Lower leg skin (tissue), 4 donors: ENCODE results near the gene ANKMY2. TPM values are rescaled to one million over a fixed set of nuclear protein-coding genes. Genes with fewer than 3 reads are reported as not detected.

Experiments used
- DNase-seq, 2 donors: peaks; one replicate each; pipeline ENCODE4 v3.0.0-alpha.2; 2019; ENCODE audit warnings: low spot score in 2 of 2
- H3K4me3 ChIP-seq: fragments of 200-600 bp; sonication (generic); 2 replicates; pipeline ENCODE4 v1.5.1; 2017; ENCODE audit warnings: mild to moderate bottlenecking, low read depth; ENCODE audit not compliant: poor library complexity, severe bottlenecking
- POLR2A ChIP-seq, 2 donors: fragments of 450-650 bp; IDR thresholded peaks; one replicate each; pipeline ENCODE4 v1.6.1; 2016 to 2017; ENCODE audit warnings: antibody characterized with exemption in 2 of 2, mild to moderate bottlenecking in 1 of 2, moderate library complexity in 1 of 2
- WGBS, 2 donors: methylation state at CpG; one replicate each; pipeline ENCODE4 v1.1.5; 2018; 5-methylcytosine and 5-hydroxymethylcytosine counted together
- intact Hi-C: fragments of 100-400 bp; cut with DNase I; formaldehyde crosslinking; loops from one replicate; pipeline ENCODE4 v1.15.0; 2023; ENCODE audit warnings: low total_unique reads
- total RNA-seq, 4 donors: library from RNA; depleted of rRNA; stranded (reverse); fragments of >200 nt; gene quantifications; one replicate each; pipeline ENCODE4 v1.1.0, GENCODE V29; 2016
- TF ChIP-seq, protein P1 (sequence below), 3 donors: fragments of 450-650 bp; IDR thresholded peaks; one replicate each; pipeline ENCODE4 v1.5.1; 2016; ENCODE audit warnings: antibody characterized with exemption in 3 of 3, mild to moderate bottlenecking in 3 of 3, moderate library complexity in 2 of 3

ANKMY2 gene
- total RNA-seq, 4 donors from 2014 or later, result 5.5 to 14.5 (median 9.9) TPM

DNA sequence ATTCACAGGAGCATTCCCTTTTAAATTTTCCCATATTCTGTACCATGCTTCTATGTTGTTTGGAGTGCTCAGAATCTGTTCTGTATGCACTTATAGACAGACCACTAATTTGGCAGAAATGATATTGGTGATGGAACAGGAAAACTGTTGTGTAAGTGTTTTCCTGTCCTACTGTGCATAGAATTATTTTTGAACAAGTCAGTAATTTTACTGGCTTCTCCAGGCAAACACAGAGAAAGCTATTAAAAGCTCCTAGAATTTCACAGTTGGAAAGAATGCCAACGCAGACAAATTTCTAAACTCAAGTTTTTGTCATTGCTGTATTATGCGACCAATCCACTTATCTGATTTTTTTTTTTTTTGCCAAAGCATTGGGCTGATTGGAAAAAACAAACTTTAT is 55.7 kb downstream of the ANKMY2 start:
- 35 to 65% methylated on average over 2 of the region's 2 CpGs for WGBS, 2 donors
- no peak overlapping the region for H3K4me3 ChIP-seq
- intact Hi-C loops, result no loop called here
- no peak for DNase-seq
- TF ChIP-seq, protein P1, sequence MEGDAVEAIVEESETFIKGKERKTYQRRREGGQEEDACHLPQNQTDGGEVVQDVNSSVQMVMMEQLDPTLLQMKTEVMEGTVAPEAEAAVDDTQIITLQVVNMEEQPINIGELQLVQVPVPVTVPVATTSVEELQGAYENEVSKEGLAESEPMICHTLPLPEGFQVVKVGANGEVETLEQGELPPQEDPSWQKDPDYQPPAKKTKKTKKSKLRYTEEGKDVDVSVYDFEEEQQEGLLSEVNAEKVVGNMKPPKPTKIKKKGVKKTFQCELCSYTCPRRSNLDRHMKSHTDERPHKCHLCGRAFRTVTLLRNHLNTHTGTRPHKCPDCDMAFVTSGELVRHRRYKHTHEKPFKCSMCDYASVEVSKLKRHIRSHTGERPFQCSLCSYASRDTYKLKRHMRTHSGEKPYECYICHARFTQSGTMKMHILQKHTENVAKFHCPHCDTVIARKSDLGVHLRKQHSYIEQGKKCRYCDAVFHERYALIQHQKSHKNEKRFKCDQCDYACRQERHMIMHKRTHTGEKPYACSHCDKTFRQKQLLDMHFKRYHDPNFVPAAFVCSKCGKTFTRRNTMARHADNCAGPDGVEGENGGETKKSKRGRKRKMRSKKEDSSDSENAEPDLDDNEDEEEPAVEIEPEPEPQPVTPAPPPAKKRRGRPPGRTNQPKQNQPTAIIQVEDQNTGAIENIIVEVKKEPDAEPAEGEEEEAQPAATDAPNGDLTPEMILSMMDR (IDR thresholded peaks at IDR 0.05), result no peak
- TF ChIP-seq POLR2A (IDR thresholded peaks at IDR 0.05), result no peak

- intact Hi-C loops, result no loop called here
- TF ChIP-seq POLR2A (IDR thresholded peaks at IDR 0.05), result no peak
- TF ChIP-seq, protein P1 (IDR thresholded peaks at IDR 0.05), result no peak
- no peak overlapping the region for H3K4me3 ChIP-seq
- DNase-seq, result no peak
- 47 to 58% methylated on average over 6 of the region's 6 CpGs for WGBS, 2 donors
Observed at GRCh38 chr7:16587790-16588189, 57.8 kb downstream of the ANKMY2 start.

GRCh38 chr7:16587129-16587528 is 58.4 kb downstream of the ANKMY2 start:
- DNase-seq, result no peak
- WGBS, 2 donors, result 88 to 93% methylated on average over 3 of the region's 3 CpGs
- no peak overlapping the region for H3K4me3 ChIP-seq
- TF ChIP-seq POLR2A (IDR thresholded peaks at IDR 0.05), result no peak
- TF ChIP-seq, protein P1 (IDR thresholded peaks at IDR 0.05), result no peak
- intact Hi-C loops, result no loop called here

- DNase-seq, result no peak
- intact Hi-C loops, result no loop called here
- WGBS, 2 donors, result 87 to 94% methylated on average over 41 to 42 of the region's 42 CpGs
- H3K4me3 ChIP-seq, result no peak overlapping the region
- TF ChIP-seq, protein P1 (IDR thresholded peaks at IDR 0.05), result no peak
- no peak for TF ChIP-seq POLR2A (IDR thresholded peaks at IDR 0.05)
Observed at GRCh38 chr7:16586081-16586874, 59.3 kb downstream of the ANKMY2 start.

- TF ChIP-seq POLR2A (IDR thresholded peaks at IDR 0.05), result no peak
- TF ChIP-seq, protein P1 (IDR thresholded peaks at IDR 0.05), result no peak
- H3K4me3 ChIP-seq, result no peak overlapping the region
- WGBS, 2 donors, result 92 to 94% methylated on average over 17 of the region's 17 CpGs
- intact Hi-C loops, result no loop called here
- DNase-seq, result no peak
Observed at GRCh38 chr7:16585540-16585939, 60.0 kb downstream of the ANKMY2 start.

GRCh38 chr7:16583834-16584233 is 61.7 kb downstream of the ANKMY2 start:
- intact Hi-C loops, result no loop called here
- no peak overlapping the region for H3K4me3 ChIP-seq
- TF ChIP-seq POLR2A (IDR thresholded peaks at IDR 0.05), result no peak
- TF ChIP-seq, protein P1 (IDR thresholded peaks at IDR 0.05), result no peak
- WGBS, 2 donors, result 94 to 100% methylated on average over 5 to 7 of the region's 7 CpGs
- DNase-seq, result no peak
